ENCODE results near the gene EPB41L4A.

EPB41L4A gene

GRCh38 chr5:112136773-112137172 lies 282.3 kb downstream of the EPB41L4A start:
- DNase-seq (ENCODE audit: low read depth): no peak
- no peak overlapping the region for H3K4me3 ChIP-seq (ENCODE audit: low read depth, low read length)

- no peak for DNase-seq (ENCODE audit: low read depth)
- H3K4me3 ChIP-seq (ENCODE audit: low read depth, low read length): no peak overlapping the region
Measured at GRCh38 chr5:112127861-112128260, 291.2 kb downstream of the EPB41L4A start.

DNA sequence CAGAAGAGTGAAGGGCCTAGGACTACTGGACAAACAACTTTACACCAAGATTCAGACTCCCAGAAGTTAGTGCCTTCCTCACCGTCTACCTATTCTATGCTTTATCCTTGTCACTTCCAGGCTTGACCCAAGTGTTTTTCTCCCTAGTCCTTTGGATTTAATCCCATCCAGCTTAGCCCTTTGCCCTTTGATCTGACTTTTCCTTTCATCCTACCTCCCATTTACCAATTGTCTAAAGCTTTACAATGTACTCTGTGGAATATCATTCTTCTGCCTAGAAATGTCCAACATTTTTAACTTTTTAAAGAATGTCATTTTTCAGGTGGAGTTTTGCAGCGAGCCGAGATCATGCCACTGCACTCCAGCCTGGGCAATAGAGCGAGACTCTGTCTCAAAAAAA lies 292.1 kb downstream of the EPB41L4A start:
- DNase-seq (ENCODE audit: low read depth): no peak
- no peak overlapping the region for H3K4me3 ChIP-seq (ENCODE audit: low read depth, low read length)

GRCh38 chr5:112125903-112126302 lies 293.2 kb downstream of the EPB41L4A start:
- no peak overlapping the region for H3K4me3 ChIP-seq (ENCODE audit: low read depth, low read length)
- peak; percentile 30 for DNase-seq (ENCODE audit: low read depth)

DNA sequence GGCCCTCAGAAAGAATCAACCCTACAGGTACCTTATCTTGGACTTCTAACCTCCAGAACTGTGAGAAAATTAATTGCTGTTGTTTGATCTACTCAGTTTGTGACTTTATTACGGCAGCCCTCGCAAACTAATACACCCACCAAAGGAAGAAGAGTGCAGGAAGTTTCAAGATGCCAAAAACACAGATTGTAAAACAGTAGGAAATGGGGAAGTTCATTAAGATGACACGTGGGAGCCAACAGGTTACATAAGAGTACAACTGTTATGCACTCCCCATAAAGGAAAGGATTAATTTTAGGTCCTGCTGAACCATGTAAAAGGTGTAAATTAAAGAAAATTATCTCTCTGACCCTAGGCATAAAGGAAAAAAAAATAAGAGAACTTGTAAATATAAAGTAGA lies 294.3 kb downstream of the EPB41L4A start:
- no peak overlapping the region for H3K4me3 ChIP-seq (ENCODE audit: low read depth, low read length)
- no peak for DNase-seq (ENCODE audit: low read depth)

- no peak overlapping the region for H3K4me3 ChIP-seq (ENCODE audit: low read depth, low read length)
- DNase-seq (ENCODE audit: low read depth): no peak
Measured at GRCh38 chr5:112123086-112123485, 296.0 kb downstream of the EPB41L4A start.

DNA sequence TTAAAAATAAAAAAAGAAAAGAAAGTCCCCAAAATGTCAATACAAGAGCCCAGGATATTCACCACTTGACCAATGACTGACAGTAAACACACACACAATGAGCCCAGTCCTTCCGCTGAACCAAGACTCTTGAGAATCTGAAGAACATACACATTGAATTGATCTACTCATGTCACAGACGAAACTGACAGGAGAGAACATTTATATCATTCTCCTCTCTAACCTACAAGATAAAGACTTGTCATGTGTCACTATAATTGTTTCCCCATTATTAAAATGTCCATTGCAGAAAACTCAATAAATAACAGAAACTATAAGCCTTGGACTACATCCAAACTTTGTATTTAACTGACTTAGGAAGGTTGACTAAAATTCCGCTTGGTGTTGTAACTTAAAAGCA lies 296.7 kb downstream of the EPB41L4A start:
- H3K4me3 ChIP-seq (ENCODE audit: low read depth, low read length): no peak overlapping the region
- DNase-seq (ENCODE audit: low read depth): no peak

DNA sequence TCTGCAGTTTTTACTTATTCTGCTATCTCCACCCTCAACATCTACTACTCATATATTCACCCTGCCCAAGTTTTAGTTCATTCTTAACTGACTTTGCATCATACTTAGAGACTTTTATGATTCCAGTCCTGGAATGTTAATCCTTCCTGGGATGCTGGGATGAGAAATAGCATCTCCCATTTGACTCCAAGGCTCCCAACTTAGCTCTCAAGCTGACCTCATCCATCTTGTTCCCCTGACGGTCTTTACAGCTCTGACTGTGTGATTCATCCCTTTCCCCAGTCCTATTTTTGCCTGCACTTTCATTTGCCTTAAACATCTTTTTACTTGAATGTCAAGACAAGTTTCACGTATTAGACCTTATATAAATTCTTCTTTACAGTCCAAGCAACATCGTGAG lies 297.8 kb downstream of the EPB41L4A start:
- H3K4me3 ChIP-seq (ENCODE audit: low read depth, low read length): no peak overlapping the region
- DNase-seq (ENCODE audit: low read depth): peak; percentile 10

DNA sequence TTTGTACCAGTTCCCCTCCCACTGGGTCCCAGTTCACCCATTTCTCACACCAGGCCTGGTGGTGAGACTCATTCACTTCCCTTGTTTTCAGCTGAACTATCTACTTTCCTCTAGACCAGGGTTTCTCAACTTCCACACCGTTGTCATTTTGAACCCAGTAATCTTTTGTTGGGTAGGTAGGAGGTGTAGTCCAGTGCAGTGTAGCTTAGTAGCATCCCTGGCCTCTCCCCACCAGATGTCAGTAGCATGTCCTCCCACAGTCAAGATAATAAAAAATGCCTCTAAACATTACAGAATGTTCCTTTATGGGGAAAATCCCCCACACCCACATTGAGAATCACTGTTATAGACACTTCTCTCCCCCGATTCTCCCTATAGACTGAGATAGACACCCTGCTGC lies 299.1 kb downstream of the EPB41L4A start:
- DNase-seq (ENCODE audit: low read depth): no peak
- H3K4me3 ChIP-seq (ENCODE audit: low read depth, low read length): no peak overlapping the region

DNA sequence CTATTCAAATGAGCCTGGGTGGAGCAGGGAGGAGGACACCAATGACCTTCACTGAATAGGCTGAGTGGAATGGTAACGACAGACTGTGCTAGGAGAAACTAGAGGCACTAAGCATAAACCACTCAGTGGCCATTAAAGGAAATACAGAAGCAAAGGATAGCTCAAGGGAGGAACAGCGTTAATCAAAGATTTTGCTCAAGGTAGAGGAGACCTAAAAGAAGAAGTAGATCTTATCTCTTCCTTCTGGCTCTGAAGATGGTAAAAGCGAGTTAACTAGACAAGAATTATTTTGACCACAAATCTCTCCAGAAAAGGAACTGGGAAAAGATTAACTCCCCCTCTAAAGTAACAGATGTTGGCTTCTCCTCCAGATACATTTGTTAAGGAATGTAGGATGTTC lies 299.6 kb downstream of the EPB41L4A start:
- DNase-seq (ENCODE audit: low read depth): no peak
- H3K4me3 ChIP-seq (ENCODE audit: low read depth, low read length): no peak overlapping the region

DNA sequence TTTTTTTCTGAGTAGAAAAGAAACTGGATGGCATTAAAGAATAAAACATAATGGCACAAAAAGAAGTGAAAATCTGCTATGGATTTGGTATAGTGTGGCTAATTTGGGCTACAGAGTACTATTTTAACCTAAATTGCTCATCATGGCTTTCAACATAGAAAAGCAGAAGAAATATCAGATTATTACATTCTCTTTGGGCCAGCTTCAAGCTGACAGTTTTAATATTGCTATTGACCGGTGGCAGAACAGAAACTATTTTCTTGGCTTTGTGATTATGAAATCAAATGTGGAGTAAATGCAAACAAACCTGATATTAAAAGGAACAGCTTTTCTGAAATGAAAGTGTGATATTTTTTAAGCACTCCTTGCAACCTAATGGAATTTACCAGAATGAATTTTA lies 301.5 kb downstream of the EPB41L4A start:
- DNase-seq (ENCODE audit: low read depth): no peak
- no peak overlapping the region for H3K4me3 ChIP-seq (ENCODE audit: low read depth, low read length)

GRCh38 chr5:112116371-112116770 lies 302.7 kb downstream of the EPB41L4A start:
- no peak overlapping the region for H3K4me3 ChIP-seq (ENCODE audit: low read depth, low read length)
- no peak for DNase-seq (ENCODE audit: low read depth)

DNA sequence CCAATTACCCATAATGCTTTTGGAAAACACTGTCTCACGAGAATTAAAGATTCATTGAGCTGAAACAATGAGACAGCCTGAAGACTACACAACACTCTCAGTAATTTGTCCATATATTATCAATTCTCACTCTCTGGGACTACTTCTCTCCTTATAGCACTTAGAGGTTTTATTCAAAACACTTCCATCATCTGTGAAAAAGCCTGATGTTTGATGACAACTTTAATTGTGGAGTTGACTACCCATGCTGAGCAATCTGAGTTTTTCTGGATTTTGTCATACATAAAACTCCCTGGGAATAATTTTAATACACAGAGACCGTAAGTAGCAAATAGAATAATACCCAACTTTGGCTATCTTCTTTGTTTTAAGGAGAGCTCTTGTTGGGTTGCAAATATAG lies 305.5 kb downstream of the EPB41L4A start:
- no peak for DNase-seq (ENCODE audit: low read depth)
- no peak overlapping the region for H3K4me3 ChIP-seq (ENCODE audit: low read depth, low read length)

Measured in skeletal muscle cell (primary cell).